GM12878 (cell line): Measurements from ENCODE around the gene NAALADL2. TPM values are rescaled to one million over a fixed set of nuclear protein-coding genes. Genes with fewer than 3 reads are reported as not detected.

Source experiments
- CBX3 ChIP-seq: fragments of 200-600 bp; sonication (generic); IDR thresholded peaks from 2 replicates; pipeline ENCODE4 v1.6.1; 2016; ENCODE audit warnings: low read depth, borderline replicate concordance
- CTCF ChIP-seq, 3 experiments: IDR thresholded peaks in 2 of 3; conservative IDR thresholded peaks in 1 of 3; 2 replicates each; pipeline ENCODE4 v1.5.1; 2011; ENCODE audit warnings: low read depth in 3 of 3, low read length in 3 of 3, mild to moderate bottlenecking in 3 of 3, control low read depth in 2 of 3, moderate library complexity in 2 of 3, inconsistent platforms in 1 of 3, mixed read lengths in 1 of 3; ENCODE audit not compliant: control insufficient read depth in 2 of 3, insufficient read depth in 1 of 3; ENCODE audit errors: extremely low read depth in 1 of 3
- EGR1 ChIP-seq, 2 experiments: IDR thresholded peaks; 1 replicate in 1 of 2; 2 replicates in 1 of 2; pipeline ENCODE4 v1.6.1; 2011 to 2012; ENCODE audit warnings: low read depth in 2 of 2, low read length in 2 of 2, borderline replicate concordance in 1 of 2, mild to moderate bottlenecking in 1 of 2, moderate library complexity in 1 of 2
- ELK1 ChIP-seq: IDR thresholded peaks from 2 replicates; pipeline ENCODE4 v1.6.1; 2012; ENCODE audit warnings: low read depth, low read length, improper control_type of control experiment
- EZH2 ChIP-seq: IDR thresholded peaks from 2 replicates; pipeline ENCODE4 v1.6.1; 2012; ENCODE audit warnings: low read depth, mild to moderate bottlenecking, control low read depth, inconsistent platforms, low read length, borderline replicate concordance; ENCODE audit not compliant: control insufficient read depth
- HDGF ChIP-seq: fragments of 450-650 bp; IDR thresholded peaks from 2 replicates; pipeline ENCODE4 v1.6.1; 2016; ENCODE audit warnings: antibody characterized with exemption
- JUNB ChIP-seq: IDR thresholded peaks from 2 replicates; pipeline ENCODE4 v1.6.1; 2016; ENCODE audit warnings: antibody characterized with exemption, mild to moderate bottlenecking
- MAX ChIP-seq: IDR thresholded peaks from 2 replicates; pipeline ENCODE4 v1.6.1; 2012; ENCODE audit warnings: low read depth, low read length, improper control_type of control experiment
- POLR2AphosphoS5 ChIP-seq: IDR thresholded peaks from 2 replicates; pipeline ENCODE4 v1.6.1; 2011; ENCODE audit warnings: mild to moderate bottlenecking, low read length, inconsistent platforms
- RBBP5 ChIP-seq: fragments of 200-600 bp; sonication (generic); conservative IDR thresholded peaks from 2 replicates; pipeline ENCODE4 v1.6.1; 2016
- REST ChIP-seq: IDR thresholded peaks from 2 replicates; pipeline ENCODE4 v1.6.1; 2012; ENCODE audit warnings: mild to moderate bottlenecking, low read depth, low read length
- RUNX3 ChIP-seq: IDR thresholded peaks from 2 replicates; pipeline ENCODE4 v1.6.1; 2012; ENCODE audit warnings: low read length, inconsistent platforms
- SMAD1 ChIP-seq: fragments of 450-650 bp; IDR thresholded peaks from 2 replicates; pipeline ENCODE4 v1.6.1; 2018; ENCODE audit warnings: mild to moderate bottlenecking, low read depth; ENCODE audit not compliant: partially characterized antibody
- TAF1 ChIP-seq: IDR thresholded peaks from 2 replicates; pipeline ENCODE4 v1.6.1; 2011; ENCODE audit warnings: mild to moderate bottlenecking, low read depth, low read length, borderline replicate concordance
- TBL1XR1 ChIP-seq: IDR thresholded peaks from 2 replicates; pipeline ENCODE4 v1.6.1; 2012; ENCODE audit warnings: low read depth, low read length, improper control_type of control experiment
- USF1 ChIP-seq: IDR thresholded peaks from 2 replicates; pipeline ENCODE4 v1.6.1; 2011; ENCODE audit warnings: borderline replicate concordance, low read depth, mild to moderate bottlenecking, moderate library complexity, mixed read lengths, low read length; ENCODE audit not compliant: insufficient read depth; ENCODE audit errors: extremely low read length
- YBX1 ChIP-seq: fragments of 450-650 bp; IDR thresholded peaks from 2 replicates; pipeline ENCODE4 v1.6.1; 2016; ENCODE audit warnings: antibody characterized with exemption
- YY1 ChIP-seq: IDR thresholded peaks from 2 replicates; pipeline ENCODE4 v1.6.1; 2011; ENCODE audit warnings: low read depth, mild to moderate bottlenecking, low read length
- ZBTB11 ChIP-seq: fragments of 450-650 bp; formaldehyde crosslinking; IDR thresholded peaks from 2 replicates; pipeline ENCODE4 v1.5.0; 2022; ENCODE audit warnings: mild to moderate bottlenecking, missing genetic modification characterization
- polyA plus RNA-seq, 11 experiments: library from polyadenylated mRNA; depleted of rRNA in 4 of 11; unstranded in 6 of 11; stranded (reverse) in 5 of 11; fragments of >200 nt; fragmentation: Nextera tagmentation in 4 of 11; fragmentation: Illumina TruSeq in 1 of 11; extraction: Ambion mirVana in 4 of 11; extraction: Trizol in 1 of 11; gene quantifications; 1 replicate in 1 of 11; 2 replicates in 10 of 11; pipeline versions ENCODE4 v1.2.1 to v1.2.3, GENCODE V29; 2011 to 2016; ENCODE audit warnings: inconsistent platforms in 2 of 11, missing spikeins in 2 of 11, low read depth in 1 of 11
- total RNA-seq, 4 experiments: library from RNA; depleted of rRNA in 3 of 4; stranded (reverse); fragments of >200 nt in 3 of 4; fragmentation: Illumina TruSeq in 1 of 4; extraction: Trizol in 1 of 4; gene quantifications; 2 replicates each; pipeline versions ENCODE4 v1.2.1 to v1.2.3, GENCODE V29; 2013 to 2021

NAALADL2 gene
- total and polyA plus RNA-seq, 10 of the 15 experiments (the other 5 are each of a cell fraction or from before 2014, with no cell fraction given): 0.06 to 10.8 (median 0.46) TPM

GRCh38 chr3:175274056-175274455 is 414.9 kb downstream of the NAALADL2 start (continued):
- TF ChIP-seq USF1 (no peak), TAF1 (peak; percentile 68; the same call in 1 of the 2 replicates), EGR1 (IDR thresholded peaks at IDR 0.05; ENCODE audit: borderline replicate concordance in 1 of 2, low read depth in 2 of 2, low read length in 2 of 2) (0 out of 3 replicates have a peak, but pooled peaks of 1 of the 2 experiments have one; percentile 9), RUNX3 (peak; percentile 58; the same call in 1 of the 2 replicates), ELK1 (no peak), ZBTB11 (CRISPR knock-in tag) (no peak), SMAD1 (peak; percentile 99), POLR2AphosphoS5 (peak; percentile 100), CBX3 (no peak), REST (no peak), EZH2 (no peak), RBBP5 (no peak), HDGF (no peak), YY1 (peak; percentile 56; the same call in 1 of the 2 replicates), JUNB (peak; percentile 28; the same call in 1 of the 2 replicates), CTCF (IDR thresholded peaks at IDR 0.05 in 2 of 3, conservative IDR thresholded peaks at IDR 0.05 in 1 of 3; ENCODE audit: control insufficient read depth in 2 of 3, extremely low read depth in 1 of 3, insufficient read depth in 1 of 3, low read depth in 3 of 3, low read length in 3 of 3) (no peak), MAX (peak; percentile 95), YBX1 (peak; percentile 96), TBL1XR1 (0 out of 2 replicates have a peak, but pooled peaks have one; percentile 46)
